DOHH2 (cell line): ENCODE measurements around the gene MS4A15.

Source experiments
- H3F3A ChIP-seq: fragments of 200-600 bp; sonication (generic), shearing (Covaris generic); 2 replicates; pipeline ENCODE4 v1.6.0; 2016; ENCODE audit warnings: antibody characterized with exemption, mild to moderate bottlenecking; ENCODE audit not compliant: control insufficient read depth, insufficient read depth
- H3K27ac ChIP-seq: fragments of 200-600 bp; sonication (generic); 2 replicates; pipeline ENCODE4 v1.5.1; 2014; ENCODE audit warnings: low read depth, mild to moderate bottlenecking, low read length, moderate library complexity
- H3K27me3 ChIP-seq: fragments of 200-600 bp; sonication (generic); 2 replicates; pipeline ENCODE4 v1.6.1; 2014; ENCODE audit warnings: mild to moderate bottlenecking, low read length, mixed read lengths; ENCODE audit not compliant: control insufficient read depth
- H3K36me3 ChIP-seq: fragments of 200-600 bp; sonication (generic); 2 replicates; pipeline ENCODE4 v1.6.1; 2014; ENCODE audit warnings: mild to moderate bottlenecking, low read length, moderate library complexity, mixed read lengths; ENCODE audit not compliant: control insufficient read depth
- H3K4me1 ChIP-seq: fragments of 200-600 bp; sonication (generic); 2 replicates; pipeline ENCODE4 v1.6.1; 2014; ENCODE audit warnings: mild to moderate bottlenecking, low read length, mixed read lengths; ENCODE audit not compliant: control insufficient read depth
- H3K4me2 ChIP-seq: fragments of 200-600 bp; sonication (generic); 2 replicates; pipeline ENCODE4 v1.6.0; 2014; ENCODE audit warnings: mild to moderate bottlenecking, low read length, moderate library complexity
- H3K4me3 ChIP-seq: fragments of 200-600 bp; sonication (generic); 2 replicates; pipeline ENCODE4 v1.5.1; 2014; ENCODE audit warnings: mild to moderate bottlenecking, low read length, mixed read lengths
- H3K79me2 ChIP-seq: fragments of 200-600 bp; sonication (generic); 2 replicates; pipeline ENCODE4 v1.6.1; 2014; ENCODE audit warnings: mild to moderate bottlenecking, low read length, mixed read lengths; ENCODE audit not compliant: control insufficient read depth
- H3K9me2 ChIP-seq: fragments of 200-600 bp; sonication (generic); replicated peaks from 2 replicates; pipeline ENCODE4 v1.6.1; 2014; ENCODE audit warnings: mild to moderate bottlenecking, low read length, mixed read lengths; ENCODE audit not compliant: control insufficient read depth
- H3K9me3 ChIP-seq: fragments of 200-600 bp; sonication (generic); 2 replicates; pipeline ENCODE4 v1.6.1; 2014; ENCODE audit warnings: antibody characterized with exemption, low read length, mixed read lengths; ENCODE audit not compliant: control insufficient read depth, insufficient read depth
- H4K20me1 ChIP-seq: fragments of 200-600 bp; sonication (generic); 2 replicates; pipeline ENCODE4 v1.6.0; 2014; ENCODE audit warnings: low read depth, mild to moderate bottlenecking, antibody characterized with exemption, low read length, moderate library complexity; ENCODE audit not compliant: control insufficient read depth, insufficient read depth
- CTCF ChIP-seq: fragments of 200-600 bp; sonication (generic); IDR thresholded peaks from one replicate; pipeline ENCODE4 v1.5.1; 2014; ENCODE audit warnings: antibody characterized with exemption, mild to moderate bottlenecking, low read depth, low read length; ENCODE audit not compliant: poor library complexity, severe bottlenecking
- EZH2phosphoT487 ChIP-seq: fragments of 200-600 bp; sonication (generic); IDR thresholded peaks from 2 replicates; pipeline ENCODE4 v1.6.1; 2017; ENCODE audit warnings: borderline replicate concordance, mild to moderate bottlenecking, antibody characterized with exemption, low read length, moderate library complexity, mixed read lengths

MS4A15 gene

GRCh38 chr11:60719391-60719790 lies 37.3 kb upstream of the MS4A15 start:
- H3K4me2 ChIP-seq: no peak overlapping the region
- no peak overlapping the region for H3K4me3 ChIP-seq
- peaks cover 9% of the 10 kb centered on the region for H3K9me3 ChIP-seq
- no peaks in the 10 kb centered on the region for H3K27me3 ChIP-seq
- TF ChIP-seq CTCF (no peak), EZH2phosphoT487 (no peak)
- H3K79me2 ChIP-seq: no peaks in the 10 kb centered on the region
- H3F3A ChIP-seq: no peaks in the 10 kb centered on the region
- no peaks in the 10 kb centered on the region for H3K36me3 ChIP-seq
- no peaks in the 10 kb centered on the region for H4K20me1 ChIP-seq
- H3K4me1 ChIP-seq: no peaks in the 10 kb centered on the region
- no peaks in the 10 kb centered on the region for H3K9me2 ChIP-seq
- no peak overlapping the region for H3K27ac ChIP-seq

- Histone ChIP-seq H3K4me3 (no peak overlapping the region), H3K27me3 (no peaks in the 10 kb centered on the region), H3K9me3 (peaks cover 9% of the 10 kb centered on the region), H4K20me1 (no peaks in the 10 kb centered on the region), H3K4me1 (no peaks in the 10 kb centered on the region), H3K79me2 (no peaks in the 10 kb centered on the region), H3F3A (no peaks in the 10 kb centered on the region), H3K27ac (no peak overlapping the region), H3K4me2 (no peak overlapping the region), H3K36me3 (no peaks in the 10 kb centered on the region), H3K9me2 (no peaks in the 10 kb centered on the region)
- TF ChIP-seq EZH2phosphoT487: no peak
- TF ChIP-seq CTCF: no peak
Observed at GRCh38 chr11:60720460-60720859, 36.2 kb upstream of the MS4A15 start.

GRCh38 chr11:60724420-60724819 lies 32.2 kb upstream of the MS4A15 start, which contains the start of gene MS4A18:
Gene MS4A18 (plus strand): TSS chr11:60724720.
- Histone ChIP-seq H3K4me1 (no peaks in the 10 kb centered on the region), H3K27me3 (peaks cover 6% of the 10 kb centered on the region; the same call in 1 of the 2 replicates), H3K27ac (no peak within 1 kb of the TSS), H3K9me2 (no peaks in the 10 kb centered on the region), H3K79me2 (no peaks in the 10 kb centered on the region), H3F3A (no peaks in the 10 kb centered on the region), H3K4me3 (no peak within 1 kb of the TSS), H3K36me3 (no peaks in the 10 kb centered on the region), H3K4me2 (no peak within 1 kb of the TSS), H3K9me3 (no peaks in the 10 kb centered on the region), H4K20me1 (no peaks in the 10 kb centered on the region)
- TF ChIP-seq EZH2phosphoT487: no peak
- TF ChIP-seq CTCF: no peak

- no peaks in the 10 kb centered on the region for H3F3A ChIP-seq
- no peak for TF ChIP-seq EZH2phosphoT487
- TF ChIP-seq CTCF: no peak
- H3K4me1 ChIP-seq: no peaks in the 10 kb centered on the region
- H3K9me2 ChIP-seq: no peaks in the 10 kb centered on the region
- H4K20me1 ChIP-seq: no peaks in the 10 kb centered on the region
- no peak overlapping the region for H3K4me2 ChIP-seq
- H3K4me3 ChIP-seq: no peak overlapping the region
- no peaks in the 10 kb centered on the region for H3K9me3 ChIP-seq
- no peaks in the 10 kb centered on the region for H3K36me3 ChIP-seq
- no peak overlapping the region for H3K27ac ChIP-seq
- peaks cover 8% of the 10 kb centered on the region; the same call in 1 of the 2 replicates for H3K27me3 ChIP-seq
- no peaks in the 10 kb centered on the region for H3K79me2 ChIP-seq
Observed at GRCh38 chr11:60725592-60725991, 31.1 kb upstream of the MS4A15 start.
